ENCODE results near the gene EFEMP1.

The EFEMP1 gene

DNA sequence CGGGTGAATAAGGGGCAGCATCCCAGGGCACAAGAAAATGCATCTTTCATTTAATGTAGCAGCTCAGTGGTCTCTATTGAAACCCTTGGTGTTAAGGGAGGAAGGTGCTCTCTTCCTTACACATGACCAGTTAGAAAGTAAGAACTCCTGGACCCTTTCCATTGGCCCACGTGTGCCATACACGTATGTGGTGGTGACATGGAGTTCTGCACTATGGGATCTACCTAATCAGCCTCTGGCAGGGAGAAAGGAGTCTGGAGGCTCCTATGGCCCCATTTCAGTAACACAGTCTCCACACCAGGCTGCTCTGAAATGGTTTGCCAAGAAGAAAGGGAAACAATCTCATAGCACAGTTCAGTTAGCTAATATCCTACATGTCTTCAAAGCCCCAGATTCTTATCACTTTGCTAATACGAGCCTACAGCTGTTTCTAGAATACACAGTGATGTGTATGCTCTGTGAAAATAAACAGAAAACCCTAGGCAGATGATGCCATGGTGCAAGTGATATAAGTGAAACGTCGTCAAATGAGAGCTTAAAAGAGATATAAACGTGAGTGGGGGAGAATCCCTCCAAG is 7.0 kb downstream of the EFEMP1 start:
- TF ChIP-seq, protein P1, sequence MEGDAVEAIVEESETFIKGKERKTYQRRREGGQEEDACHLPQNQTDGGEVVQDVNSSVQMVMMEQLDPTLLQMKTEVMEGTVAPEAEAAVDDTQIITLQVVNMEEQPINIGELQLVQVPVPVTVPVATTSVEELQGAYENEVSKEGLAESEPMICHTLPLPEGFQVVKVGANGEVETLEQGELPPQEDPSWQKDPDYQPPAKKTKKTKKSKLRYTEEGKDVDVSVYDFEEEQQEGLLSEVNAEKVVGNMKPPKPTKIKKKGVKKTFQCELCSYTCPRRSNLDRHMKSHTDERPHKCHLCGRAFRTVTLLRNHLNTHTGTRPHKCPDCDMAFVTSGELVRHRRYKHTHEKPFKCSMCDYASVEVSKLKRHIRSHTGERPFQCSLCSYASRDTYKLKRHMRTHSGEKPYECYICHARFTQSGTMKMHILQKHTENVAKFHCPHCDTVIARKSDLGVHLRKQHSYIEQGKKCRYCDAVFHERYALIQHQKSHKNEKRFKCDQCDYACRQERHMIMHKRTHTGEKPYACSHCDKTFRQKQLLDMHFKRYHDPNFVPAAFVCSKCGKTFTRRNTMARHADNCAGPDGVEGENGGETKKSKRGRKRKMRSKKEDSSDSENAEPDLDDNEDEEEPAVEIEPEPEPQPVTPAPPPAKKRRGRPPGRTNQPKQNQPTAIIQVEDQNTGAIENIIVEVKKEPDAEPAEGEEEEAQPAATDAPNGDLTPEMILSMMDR (IDR thresholded peaks at IDR 0.05; ENCODE audit: low read depth, low read length, missing control alignments), result no peak
- no peak for DNase-seq (ENCODE audit: extremely low read depth, low read depth)

DNA sequence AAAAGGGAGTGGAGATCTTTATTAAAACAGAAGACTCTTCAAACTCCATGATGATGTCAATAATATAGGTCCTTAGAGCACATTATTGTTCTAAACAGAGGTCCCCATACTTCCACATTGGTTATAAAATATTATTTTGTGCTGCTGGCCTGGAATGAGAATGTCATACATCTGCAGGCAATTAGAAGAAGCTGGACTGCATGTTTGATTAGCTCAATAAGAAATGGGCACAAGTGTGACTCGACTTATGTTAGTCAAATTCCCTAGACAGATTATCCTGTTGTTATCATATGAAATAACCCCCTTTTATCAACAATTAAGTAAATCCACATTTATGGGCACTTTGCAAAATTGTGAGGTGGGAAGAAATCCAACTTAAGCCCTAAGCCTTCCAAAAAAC is 8.8 kb downstream of the EFEMP1 start:
- TF ChIP-seq, protein P1 (IDR thresholded peaks at IDR 0.05; ENCODE audit: low read depth, low read length, missing control alignments), result no peak
- DNase-seq (ENCODE audit: extremely low read depth, low read depth), result no peak

More for the DNA sequence above, 7.0 kb downstream of the EFEMP1 start:
- H3K4me3 ChIP-seq (replicated peaks; ENCODE audit: low read depth, low read length), result no peak overlapping the region

DNA sequence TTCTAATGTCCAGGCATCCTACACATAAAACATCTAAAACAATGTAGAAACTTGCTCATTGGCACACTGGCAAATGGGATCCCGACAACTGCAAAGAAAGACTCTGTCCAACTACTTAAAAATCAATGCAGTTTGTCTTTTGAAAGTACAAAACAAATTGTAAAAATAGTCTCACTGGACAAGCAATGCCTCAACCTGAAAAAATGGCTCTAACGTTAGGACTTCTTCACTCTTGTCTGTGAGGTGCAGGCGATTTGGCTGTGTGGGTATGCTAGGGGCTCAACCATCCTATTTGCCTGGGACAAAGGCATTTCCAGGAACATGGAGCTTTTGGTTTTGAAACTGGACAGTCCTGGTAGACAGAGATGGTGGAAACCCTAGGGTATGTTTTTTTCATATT is 10.7 kb downstream of the EFEMP1 start:
- H3K4me3 ChIP-seq (replicated peaks; ENCODE audit: low read depth, low read length), result no peak overlapping the region
- no peak for DNase-seq (ENCODE audit: extremely low read depth, low read depth)
- TF ChIP-seq, protein P1 (IDR thresholded peaks at IDR 0.05; ENCODE audit: low read depth, low read length, missing control alignments), result no peak

More for the DNA sequence above, 8.8 kb downstream of the EFEMP1 start:
- no peak overlapping the region for H3K4me3 ChIP-seq (replicated peaks; ENCODE audit: low read depth, low read length)

DNA sequence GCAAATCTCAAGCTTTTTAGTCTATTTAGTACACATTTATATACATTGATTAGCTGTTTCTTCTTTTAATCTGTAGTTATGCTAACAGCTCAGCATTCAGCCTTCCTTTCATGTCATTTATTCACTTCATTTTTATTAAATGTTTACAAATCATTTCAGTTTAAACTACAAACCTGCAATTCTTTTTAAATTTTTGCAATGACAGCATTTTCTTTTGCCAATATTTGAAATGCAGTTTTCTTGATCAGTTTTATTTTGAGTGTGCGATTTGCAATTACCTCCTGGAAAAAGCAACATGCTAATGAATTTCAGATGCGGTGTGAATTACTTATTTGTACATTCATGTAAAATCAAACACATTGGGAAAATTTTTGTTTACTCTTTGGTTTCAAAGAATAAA is 13.5 kb downstream of the EFEMP1 start:
- H3K4me3 ChIP-seq (replicated peaks; ENCODE audit: low read depth, low read length), result no peak overlapping the region
- no peak for DNase-seq (ENCODE audit: extremely low read depth, low read depth)
- TF ChIP-seq, protein P1 (IDR thresholded peaks at IDR 0.05; ENCODE audit: low read depth, low read length, missing control alignments), result no peak

DNA sequence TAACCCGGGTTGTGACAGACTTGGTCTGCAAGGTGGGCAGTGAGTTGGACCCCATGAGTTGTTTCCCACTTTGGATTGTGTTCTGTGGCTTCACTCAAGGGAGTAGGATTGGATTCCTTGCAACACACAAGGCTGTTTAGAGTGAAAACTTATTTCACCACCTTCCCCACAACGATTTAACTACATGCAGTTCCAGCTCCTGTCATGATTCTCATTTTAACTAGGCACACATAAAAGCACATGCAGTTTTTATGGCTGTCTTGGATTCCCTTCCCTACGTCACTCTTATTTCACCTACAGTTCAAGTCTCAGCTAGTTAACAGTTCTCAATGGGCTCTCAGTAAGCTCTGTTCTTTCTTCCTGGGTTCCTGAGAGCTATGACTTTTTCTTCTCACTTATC is 15.9 kb downstream of the EFEMP1 start:
- no peak for DNase-seq (ENCODE audit: extremely low read depth, low read depth)
- H3K4me3 ChIP-seq (replicated peaks; ENCODE audit: low read depth, low read length), result no peak overlapping the region
- TF ChIP-seq, protein P1 (IDR thresholded peaks at IDR 0.05; ENCODE audit: low read depth, low read length, missing control alignments), result no peak

DNA sequence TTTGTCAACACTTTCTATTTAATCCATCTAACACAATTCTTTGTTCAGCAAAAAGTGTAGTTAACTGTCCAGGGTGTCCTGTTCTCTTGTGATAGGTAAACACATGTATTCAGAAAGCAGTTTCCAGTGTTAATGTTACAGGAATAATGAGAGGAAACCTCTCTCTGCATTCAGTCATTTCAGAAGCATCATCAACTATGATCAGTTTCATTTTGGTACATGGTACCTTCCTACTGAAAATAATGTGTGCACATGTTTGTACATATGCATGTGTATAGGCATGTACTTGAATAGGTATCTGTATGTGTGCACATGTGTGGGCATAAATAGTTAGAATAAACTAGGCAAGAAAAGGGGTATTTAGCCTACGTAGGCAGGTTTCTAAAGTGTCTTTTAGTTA is 16.6 kb downstream of the EFEMP1 start:
- TF ChIP-seq, protein P1 (IDR thresholded peaks at IDR 0.05; ENCODE audit: low read depth, low read length, missing control alignments), result no peak
- DNase-seq (ENCODE audit: extremely low read depth, low read depth), result no peak
- H3K4me3 ChIP-seq (replicated peaks; ENCODE audit: low read depth, low read length), result no peak overlapping the region

DNA sequence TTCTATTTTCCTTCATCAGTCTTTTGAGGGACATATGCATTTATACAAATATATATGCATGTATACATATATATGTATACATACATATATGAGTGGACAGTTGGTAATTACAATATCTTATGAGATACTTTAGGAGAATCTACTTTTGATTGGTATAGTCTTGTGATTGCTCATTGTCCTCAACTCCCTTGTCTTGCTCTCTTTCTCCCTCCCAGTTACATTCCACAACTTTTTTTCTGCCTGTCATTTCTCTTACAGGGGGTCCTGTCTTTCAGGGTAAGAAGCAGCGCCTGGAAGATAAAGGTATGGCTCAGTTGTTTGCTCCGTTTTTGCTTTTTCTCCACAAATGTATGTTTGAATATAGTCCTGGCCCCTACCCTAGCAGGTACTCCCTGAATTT is 19.9 kb downstream of the EFEMP1 start:
- H3K4me3 ChIP-seq (replicated peaks; ENCODE audit: low read depth, low read length), result no peak overlapping the region
- TF ChIP-seq, protein P1 (IDR thresholded peaks at IDR 0.05; ENCODE audit: low read depth, low read length, missing control alignments), result no peak
- DNase-seq (ENCODE audit: extremely low read depth, low read depth), result no peak
